Colonic mucosa (tissue), 4 donors: Measurements from ENCODE around the gene OTP. TPM values are rescaled to one million over a fixed set of nuclear protein-coding genes. Genes with fewer than 3 reads are reported as not detected.

ENCODE experiments used
- DNase-seq: peaks from one replicate; pipeline ENCODE4 v3.0.0-alpha.2; 2020
- H3K27ac ChIP-seq: fragments of 200-600 bp; one replicate; pipeline ENCODE4 v1.8.0; 2021
- H3K27me3 ChIP-seq: fragments of 200-600 bp; one replicate; pipeline ENCODE4 v1.8.0; 2021
- H3K36me3 ChIP-seq: fragments of 200-600 bp; one replicate; pipeline ENCODE4 v1.8.0; 2021
- H3K4me1 ChIP-seq: fragments of 200-600 bp; one replicate; pipeline ENCODE4 v1.8.0; 2021; ENCODE audit warnings: mild to moderate bottlenecking
- H3K4me3 ChIP-seq: fragments of 200-600 bp; one replicate; pipeline ENCODE4 v1.8.0; 2021
- H3K9ac ChIP-seq, 2 donors: one replicate each; pipeline ENCODE4 v1.7.0; 2013; ENCODE audit warnings: control low read depth in 2 of 2, low read depth in 2 of 2, low read length in 2 of 2
- H3K9me3 ChIP-seq: fragments of 200-600 bp; one replicate; pipeline ENCODE4 v1.8.0; 2021
- CTCF ChIP-seq: fragments of 200-600 bp; IDR thresholded peaks from one replicate; pipeline ENCODE4 v1.8.0; 2022; ENCODE audit warnings: antibody characterized with exemption, mild to moderate bottlenecking
- intact Hi-C: fragments of 100-400 bp; cut with DNase I; formaldehyde crosslinking; loops from one replicate; pipeline ENCODE4 v1.14.1; 2022
- total RNA-seq, 2 donors: library from RNA; stranded (reverse); fragmentation: NEBNext Ultra II Directional in 1 of 2; extraction: Animal tissue kit (Norgen Biotek cat#: 25700) in 1 of 2; gene quantifications; one replicate each; pipeline ENCODE4 v1.2.1, GENCODE V29; 2021
- donor health status: healthy.
- donor health status: DM: no; HTN: no; CAD: no.
- donor health status: DM: no; HTN: no; CAD: no.

OTP gene
- total RNA-seq, 2 donors from 2014 or later: not detected

- H3K4me1 ChIP-seq: peaks cover 6% of the 10 kb centered on the region
- no peak for TF ChIP-seq CTCF
- H3K36me3 ChIP-seq: no peaks in the 10 kb centered on the region
- H3K4me3 ChIP-seq: peak overlapping the region; percentile 47
- intact Hi-C loops: no loop called here
- no peak overlapping the region for H3K9ac ChIP-seq
- H3K27me3 ChIP-seq: peaks cover 68% of the 10 kb centered on the region
- DNase-seq: no peak
- no peak overlapping the region for H3K27ac ChIP-seq
- no peaks in the 10 kb centered on the region for H3K9me3 ChIP-seq
Measured at GRCh38 chr5:77629509-77630113, 8.9 kb downstream of the OTP start.

GRCh38 chr5:77628840-77629508 is 9.5 kb downstream of the OTP start:
- H3K9me3 ChIP-seq: no peaks in the 10 kb centered on the region
- no peak for DNase-seq
- H3K36me3 ChIP-seq: no peaks in the 10 kb centered on the region
- intact Hi-C loops: no loop called here
- peaks cover 6% of the 10 kb centered on the region for H3K4me1 ChIP-seq
- H3K27ac ChIP-seq: no peak overlapping the region
- no peak overlapping the region for H3K4me3 ChIP-seq
- TF ChIP-seq CTCF: no peak
- H3K27me3 ChIP-seq: peaks cover 61% of the 10 kb centered on the region
- H3K9ac ChIP-seq: no peak overlapping the region

- DNase-seq: no peak
- H3K4me3 ChIP-seq: no peak overlapping the region
- TF ChIP-seq CTCF: no peak
- no peaks in the 10 kb centered on the region for H3K36me3 ChIP-seq
- H3K9me3 ChIP-seq: no peaks in the 10 kb centered on the region
- H3K27me3 ChIP-seq: peaks cover 55% of the 10 kb centered on the region
- no peak overlapping the region for H3K27ac ChIP-seq
- peaks cover 6% of the 10 kb centered on the region for H3K4me1 ChIP-seq
- intact Hi-C loops: no loop called here
- H3K9ac ChIP-seq: no peak overlapping the region
Measured at GRCh38 chr5:77627869-77628674, 10.4 kb downstream of the OTP start.

- H3K9me3 ChIP-seq: no peaks in the 10 kb centered on the region
- no peaks in the 10 kb centered on the region for H3K36me3 ChIP-seq
- no peak for DNase-seq
- H3K4me1 ChIP-seq: no peaks in the 10 kb centered on the region
- peaks cover 9% of the 10 kb centered on the region for H3K27me3 ChIP-seq
- intact Hi-C loops: no loop called here
- H3K4me3 ChIP-seq: no peak overlapping the region
- H3K9ac ChIP-seq: no peak overlapping the region
- TF ChIP-seq CTCF: no peak
- H3K27ac ChIP-seq: no peak overlapping the region
Measured at GRCh38 chr5:77623203-77623740, 15.2 kb downstream of the OTP start.

- no peak for TF ChIP-seq CTCF
- Histone ChIP-seq H3K27me3 (no peaks in the 10 kb centered on the region), H3K4me3 (no peak overlapping the region), H3K27ac (no peak overlapping the region), H3K9ac (no peak overlapping the region), H3K4me1 (no peaks in the 10 kb centered on the region), H3K9me3 (no peaks in the 10 kb centered on the region), H3K36me3 (no peaks in the 10 kb centered on the region)
- intact Hi-C loops: no loop called here
- no peak for DNase-seq
Measured at GRCh38 chr5:77621440-77621839, 17.1 kb downstream of the OTP start.
